Fibroblast of pulmonary artery (primary cell): ENCODE measurements around the gene LFNG.

Source experiments
- DNase-seq: peaks from one replicate; pipeline ENCODE4 v3.0.0-alpha.2; 2010; ENCODE audit warnings: low read depth
- H3K4me3 ChIP-seq: replicated peaks from 2 replicates; pipeline ENCODE4 v1.5.1; 2011; ENCODE audit warnings: low read depth, mild to moderate bottlenecking, control low read depth, low read length, moderate library complexity
- CTCF ChIP-seq: IDR thresholded peaks from 2 replicates; pipeline ENCODE4 v1.5.1; 2011; ENCODE audit warnings: mild to moderate bottlenecking, control low read depth, low read length, inconsistent platforms; ENCODE audit errors: missing control alignments

Gene LFNG

GRCh38 chr7:2483494-2483893 is 36.1 kb upstream of the LFNG start:
- no peak for DNase-seq
- TF ChIP-seq CTCF = no peak
- no peak overlapping the region for H3K4me3 ChIP-seq

GRCh38 chr7:2484868-2485267 is 34.7 kb upstream of the LFNG start:
- H3K4me3 ChIP-seq = no peak overlapping the region
- no peak for DNase-seq
- no peak for TF ChIP-seq CTCF

- no peak overlapping the region for H3K4me3 ChIP-seq
- DNase-seq = no peak
- TF ChIP-seq CTCF = no peak
Observed at GRCh38 chr7:2487586-2488271, 31.8 kb upstream of the LFNG start.

- no peak overlapping the region for H3K4me3 ChIP-seq
- peak; percentile 46 for DNase-seq
- TF ChIP-seq CTCF = no peak
Observed at GRCh38 chr7:2488272-2488645, 31.3 kb upstream of the LFNG start.

GRCh38 chr7:2488681-2489080 is 30.9 kb upstream of the LFNG start:
- no peak overlapping the region for H3K4me3 ChIP-seq
- no peak for DNase-seq
- no peak for TF ChIP-seq CTCF

- H3K4me3 ChIP-seq = no peak overlapping the region
- DNase-seq = no peak
- TF ChIP-seq CTCF = no peak
Observed at GRCh38 chr7:2490181-2490651, 29.4 kb upstream of the LFNG start.

GRCh38 chr7:2492038-2492437 is 27.5 kb upstream of the LFNG start:
- DNase-seq = no peak
- TF ChIP-seq CTCF = no peak
- H3K4me3 ChIP-seq = no peak overlapping the region
